Measurements from ENCODE around the gene IMPDH1. TPM values are rescaled to one million over a fixed set of nuclear protein-coding genes. Genes with fewer than 3 reads are reported as not detected.

Gene IMPDH1
- total and polyA plus RNA-seq, 9 of the 15 experiments (the other 6 are each of a cell fraction or from before 2014, with no cell fraction given): 0.80 to 118 (median 64.3) TPM

DNA sequence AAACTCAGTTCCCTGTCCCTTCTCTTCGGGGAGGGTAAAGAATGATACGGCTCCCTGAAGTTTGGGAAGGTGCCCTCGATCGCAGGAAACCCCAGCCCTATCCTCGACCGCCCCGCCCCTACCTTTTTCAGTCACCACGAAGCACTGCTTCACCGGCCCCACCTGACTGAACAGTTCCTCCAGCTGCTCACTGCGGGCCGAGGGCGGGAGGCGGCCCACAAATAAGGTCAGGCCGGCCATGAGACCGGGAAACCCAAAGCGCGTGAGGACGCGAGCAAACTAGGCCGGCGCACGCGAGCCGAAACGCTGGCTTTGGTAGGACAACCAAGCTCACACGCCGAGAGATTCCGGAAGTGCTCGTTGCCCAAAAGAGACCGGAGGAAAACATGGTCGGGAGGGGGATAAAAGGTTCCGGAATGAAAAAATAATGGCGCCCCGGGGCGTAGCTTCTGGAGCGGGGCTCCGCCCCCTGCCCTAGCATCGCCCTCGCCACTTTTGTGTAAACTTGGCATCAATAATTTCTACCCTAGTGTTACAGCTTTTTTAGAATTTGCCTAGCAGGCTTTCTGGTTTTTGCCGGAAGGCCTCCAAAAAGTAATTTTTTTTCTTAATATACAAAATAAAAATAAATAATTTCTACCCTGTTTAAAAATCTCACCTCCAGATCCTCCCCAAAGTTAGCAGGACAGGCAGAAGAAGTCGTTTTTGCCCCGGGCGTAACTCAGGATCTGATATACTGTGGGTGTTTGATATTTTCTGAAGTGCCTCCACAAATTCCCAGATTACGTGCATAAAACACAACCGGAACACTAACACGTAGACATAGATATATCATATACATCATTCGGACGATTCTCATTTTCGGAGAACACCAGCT, 66.0 kb downstream of the IMPDH1 start, which contains the start of gene RBM28 (continued):
- TF ChIP-seq THRB (CRISPR knock-in tag; conservative IDR thresholded peaks at IDR 0.05) (peak; percentile 90), BDP1 (IDR thresholded peaks at IDR 0.05; ENCODE audit: insufficient read depth, insufficient read length) (no peak), ZNF3 (CRISPR knock-in tag; IDR thresholded peaks at IDR 0.05) (no peak), HNRNPLL (IDR thresholded peaks at IDR 0.05; ENCODE audit: low read depth, low read length, poor library complexity, severe bottlenecking) (peak; percentile 40), ZNF586 (CRISPR knock-in tag; conservative IDR thresholded peaks at IDR 0.05) (no peak), UBTF (IDR thresholded peaks at IDR 0.05; ENCODE audit: borderline replicate concordance in 1 of 2, low read depth in 2 of 2, low read length in 2 of 2) (peak in 1 of 2 experiments; percentile 93; a peak in 2 of 4 replicates), ZFP30 (CRISPR knock-in tag; IDR thresholded peaks at IDR 0.05; ENCODE audit: borderline replicate concordance) (no peak), HDAC8 (tag; IDR thresholded peaks at IDR 0.05) (peak; percentile 71; the same call in 1 of the 2 replicates), HNRNPK (IDR thresholded peaks at IDR 0.05; ENCODE audit: low read depth, low read length, poor library complexity, severe bottlenecking) (no peak), ZNF551 (CRISPR knock-in tag; IDR thresholded peaks at IDR 0.05) (no peak), ELF2 (CRISPR knock-in tag; IDR thresholded peaks at IDR 0.05) (peak; percentile 62; the same call in 1 of the 2 replicates), EHMT2 (IDR thresholded peaks at IDR 0.05) (0 out of 2 replicates have a peak, but pooled peaks have one; percentile 33), KHSRP (IDR thresholded peaks at IDR 0.05) (no peak), CTBP1 (IDR thresholded peaks at IDR 0.05; ENCODE audit: borderline replicate concordance) (peak; percentile 89)
- TF ChIP-seq, protein P1, sequence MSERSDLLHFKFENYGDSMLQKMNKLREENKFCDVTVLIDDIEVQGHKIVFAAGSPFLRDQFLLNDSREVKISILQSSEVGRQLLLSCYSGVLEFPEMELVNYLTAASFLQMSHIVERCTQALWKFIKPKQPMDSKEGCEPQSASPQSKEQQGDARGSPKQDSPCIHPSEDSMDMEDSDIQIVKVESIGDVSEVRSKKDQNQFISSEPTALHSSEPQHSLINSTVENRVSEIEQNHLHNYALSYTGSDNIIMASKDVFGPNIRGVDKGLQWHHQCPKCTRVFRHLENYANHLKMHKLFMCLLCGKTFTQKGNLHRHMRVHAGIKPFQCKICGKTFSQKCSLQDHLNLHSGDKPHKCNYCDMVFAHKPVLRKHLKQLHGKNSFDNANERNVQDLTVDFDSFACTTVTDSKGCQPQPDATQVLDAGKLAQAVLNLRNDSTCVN (CRISPR knock-in tag; IDR thresholded peaks at IDR 0.05): peak; percentile 33; the same call in 1 of the 2 replicates
- TF ChIP-seq, protein P2, sequence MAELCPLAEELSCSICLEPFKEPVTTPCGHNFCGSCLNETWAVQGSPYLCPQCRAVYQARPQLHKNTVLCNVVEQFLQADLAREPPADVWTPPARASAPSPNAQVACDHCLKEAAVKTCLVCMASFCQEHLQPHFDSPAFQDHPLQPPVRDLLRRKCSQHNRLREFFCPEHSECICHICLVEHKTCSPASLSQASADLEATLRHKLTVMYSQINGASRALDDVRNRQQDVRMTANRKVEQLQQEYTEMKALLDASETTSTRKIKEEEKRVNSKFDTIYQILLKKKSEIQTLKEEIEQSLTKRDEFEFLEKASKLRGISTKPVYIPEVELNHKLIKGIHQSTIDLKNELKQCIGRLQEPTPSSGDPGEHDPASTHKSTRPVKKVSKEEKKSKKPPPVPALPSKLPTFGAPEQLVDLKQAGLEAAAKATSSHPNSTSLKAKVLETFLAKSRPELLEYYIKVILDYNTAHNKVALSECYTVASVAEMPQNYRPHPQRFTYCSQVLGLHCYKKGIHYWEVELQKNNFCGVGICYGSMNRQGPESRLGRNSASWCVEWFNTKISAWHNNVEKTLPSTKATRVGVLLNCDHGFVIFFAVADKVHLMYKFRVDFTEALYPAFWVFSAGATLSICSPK (IDR thresholded peaks at IDR 0.05; ENCODE audit: borderline replicate concordance): 0 out of 2 replicates have a peak, but pooled peaks have one; percentile 41
